ENCODE data around the gene HSPB9. TPM values are rescaled to one million over a fixed set of nuclear protein-coding genes. Genes with fewer than 3 reads are reported as not detected.
A peak's percentile ranks its signal among the peaks of the same experiment; 100 is the strongest.

Gene HSPB9
- total RNA-seq, 2 donors from 2014 or later = 0.22 TPM; not detected in 1

DNA sequence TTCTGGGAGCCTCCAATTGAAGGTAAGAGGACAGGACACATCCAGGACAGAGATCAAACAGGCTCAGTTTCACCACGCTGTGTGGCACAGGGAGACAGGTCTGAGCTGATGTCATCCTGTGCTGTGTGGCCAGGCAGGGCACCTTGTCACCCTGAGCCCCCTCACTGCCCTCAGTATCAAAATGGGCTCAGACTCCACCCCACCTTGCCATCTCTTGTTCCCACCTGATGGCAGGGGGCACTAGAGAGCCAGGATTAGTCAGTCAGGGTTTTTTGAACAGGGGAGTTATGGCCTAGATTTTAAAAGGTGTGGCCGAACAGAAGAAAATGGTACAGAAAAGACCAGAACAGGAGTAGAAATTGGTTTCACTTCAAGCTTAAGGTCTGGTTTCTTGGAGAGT is 4.1 kb upstream of the HSPB9 start:
- no peaks in the 10 kb centered on the region for H3K27me3 Mint-ChIP-seq (ENCODE audit: insufficient read depth)
- peaks cover 27% of the 10 kb centered on the region for H3K36me3 Mint-ChIP-seq (ENCODE audit: low read depth)
- H3K4me3 Mint-ChIP-seq = no peak overlapping the region
- H3K36me3 ChIP-seq (ENCODE audit: control insufficient read depth, insufficient read depth, low read length) = peaks cover 21% of the 10 kb centered on the region
- H3K9ac ChIP-seq (ENCODE audit: extremely low read depth, low read length, poor library complexity, severe bottlenecking) = no peak overlapping the region
- peak; percentile 88 for DNase-seq
- 84% methylated on average over 2 of the region's 2 CpGs; no CpG with 5 or more reads in 1 of the 2 experiments for WGBS, 2 experiments (ENCODE audit: insufficient coverage in 1 of 2, insufficient read length in 1 of 2)
- H3K9me3 Mint-ChIP-seq = no peaks in the 10 kb centered on the region
- H3K4me1 Mint-ChIP-seq = peaks cover 7% of the 10 kb centered on the region
- H3K27ac Mint-ChIP-seq = no peak overlapping the region
- no peak overlapping the region for H3K4me3 ChIP-seq (ENCODE audit: low read length)
- H3K9me3 ChIP-seq (ENCODE audit: control insufficient read depth, low read length) = no peaks in the 10 kb centered on the region
- TF ChIP-seq, protein P1, sequence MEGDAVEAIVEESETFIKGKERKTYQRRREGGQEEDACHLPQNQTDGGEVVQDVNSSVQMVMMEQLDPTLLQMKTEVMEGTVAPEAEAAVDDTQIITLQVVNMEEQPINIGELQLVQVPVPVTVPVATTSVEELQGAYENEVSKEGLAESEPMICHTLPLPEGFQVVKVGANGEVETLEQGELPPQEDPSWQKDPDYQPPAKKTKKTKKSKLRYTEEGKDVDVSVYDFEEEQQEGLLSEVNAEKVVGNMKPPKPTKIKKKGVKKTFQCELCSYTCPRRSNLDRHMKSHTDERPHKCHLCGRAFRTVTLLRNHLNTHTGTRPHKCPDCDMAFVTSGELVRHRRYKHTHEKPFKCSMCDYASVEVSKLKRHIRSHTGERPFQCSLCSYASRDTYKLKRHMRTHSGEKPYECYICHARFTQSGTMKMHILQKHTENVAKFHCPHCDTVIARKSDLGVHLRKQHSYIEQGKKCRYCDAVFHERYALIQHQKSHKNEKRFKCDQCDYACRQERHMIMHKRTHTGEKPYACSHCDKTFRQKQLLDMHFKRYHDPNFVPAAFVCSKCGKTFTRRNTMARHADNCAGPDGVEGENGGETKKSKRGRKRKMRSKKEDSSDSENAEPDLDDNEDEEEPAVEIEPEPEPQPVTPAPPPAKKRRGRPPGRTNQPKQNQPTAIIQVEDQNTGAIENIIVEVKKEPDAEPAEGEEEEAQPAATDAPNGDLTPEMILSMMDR (conservative IDR thresholded peaks at IDR 0.05) = peak; percentile 71
- H3K27ac ChIP-seq (ENCODE audit: low read depth, low read length) = no peak overlapping the region
- no peaks in the 10 kb centered on the region for H3K4me1 ChIP-seq (ENCODE audit: control insufficient read depth, insufficient read depth, low read length)
- H3K27me3 ChIP-seq (ENCODE audit: control insufficient read depth, insufficient read depth, low read length, poor library complexity, severe bottlenecking) = no peaks in the 10 kb centered on the region

DNA sequence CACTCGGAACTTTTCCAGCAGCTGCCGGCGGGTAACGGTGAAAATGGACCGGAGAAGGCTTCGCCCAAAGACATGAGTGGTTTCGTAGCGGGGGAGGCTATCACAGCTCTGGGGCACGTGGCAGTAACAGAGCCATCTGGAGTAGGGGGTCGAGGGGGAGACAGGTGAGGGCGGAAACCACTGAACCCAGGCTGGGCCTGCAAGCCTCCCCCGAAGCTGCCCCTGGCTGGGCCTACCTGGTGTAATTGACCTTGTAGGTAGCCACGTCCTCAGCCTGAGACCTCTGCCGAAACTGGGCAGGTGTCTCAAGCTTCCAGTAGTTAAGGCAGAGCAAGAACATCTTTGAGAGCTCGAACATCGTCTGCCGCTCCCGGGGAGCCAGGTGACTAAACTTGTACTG is 3.3 kb upstream of the HSPB9 start:
- Mint-ChIP-seq H3K9me3 (no peaks in the 10 kb centered on the region), H3K27ac (no peak overlapping the region), H3K36me3 (ENCODE audit: low read depth) (peaks cover 23% of the 10 kb centered on the region), H3K4me3 (peak overlapping the region; percentile 51), H3K27me3 (ENCODE audit: insufficient read depth) (no peaks in the 10 kb centered on the region), H3K4me1 (peaks cover 7% of the 10 kb centered on the region)
- H3K4me3 ChIP-seq (ENCODE audit: low read length) = no peak overlapping the region
- no peaks in the 10 kb centered on the region for H3K9me3 ChIP-seq (ENCODE audit: control insufficient read depth, low read length)
- H3K9ac ChIP-seq (ENCODE audit: extremely low read depth, low read length, poor library complexity, severe bottlenecking) = no peak overlapping the region
- WGBS, 2 experiments (ENCODE audit: insufficient coverage in 1 of 2, insufficient read length in 1 of 2) = 93 to 97% methylated on average over 17 to 18 of the region's 18 CpGs
- no peak overlapping the region for H3K27ac ChIP-seq (ENCODE audit: low read depth, low read length)
- no peaks in the 10 kb centered on the region for H3K27me3 ChIP-seq (ENCODE audit: control insufficient read depth, insufficient read depth, low read length, poor library complexity, severe bottlenecking)
- no peak for DNase-seq
- TF ChIP-seq, protein P1 (conservative IDR thresholded peaks at IDR 0.05) = no peak
- H3K4me1 ChIP-seq (ENCODE audit: control insufficient read depth, insufficient read depth, low read length) = no peaks in the 10 kb centered on the region
- peaks cover 21% of the 10 kb centered on the region for H3K36me3 ChIP-seq (ENCODE audit: control insufficient read depth, insufficient read depth, low read length)

DNA sequence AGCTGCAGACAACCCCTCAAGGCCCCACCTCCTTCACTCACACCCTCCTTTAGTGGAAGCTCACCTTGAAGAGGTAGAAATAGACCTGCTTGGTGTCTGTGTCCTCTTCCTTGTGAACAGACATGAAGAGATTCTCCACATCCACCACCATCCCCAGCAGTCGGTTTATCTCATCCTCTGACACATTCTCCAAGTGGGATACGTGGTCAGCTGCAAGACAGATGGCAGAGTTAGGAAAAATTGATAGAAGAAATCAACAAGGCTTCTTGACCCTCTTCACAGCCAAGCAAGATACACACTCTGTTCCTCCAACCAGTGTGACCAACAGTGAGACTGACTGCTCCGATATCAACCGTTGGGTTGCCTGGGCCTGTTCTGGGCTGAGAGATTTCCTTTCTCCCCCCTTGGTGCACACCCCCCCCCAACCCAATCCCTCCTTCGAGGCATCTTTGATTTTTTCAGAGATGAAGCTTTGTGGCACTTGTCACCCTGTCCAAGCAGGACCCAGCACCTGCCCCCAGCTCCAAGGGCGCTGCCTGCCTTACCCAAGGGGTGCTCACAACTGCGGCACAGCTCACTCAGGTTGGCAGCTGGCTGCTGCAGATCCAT is 2.3 kb upstream of the HSPB9 start:
- Mint-ChIP-seq H3K9me3 (no peaks in the 10 kb centered on the region), H3K36me3 (ENCODE audit: low read depth) (peaks cover 20% of the 10 kb centered on the region), H3K4me3 (peak overlapping the region; percentile 51), H3K27me3 (ENCODE audit: insufficient read depth) (no peaks in the 10 kb centered on the region), H3K27ac (no peak overlapping the region), H3K4me1 (peaks cover 7% of the 10 kb centered on the region)
- no peak for DNase-seq
- Histone ChIP-seq H3K36me3 (ENCODE audit: control insufficient read depth, insufficient read depth, low read length) (peaks cover 27% of the 10 kb centered on the region), H3K27me3 (ENCODE audit: control insufficient read depth, insufficient read depth, low read length, poor library complexity, severe bottlenecking) (no peaks in the 10 kb centered on the region), H3K27ac (ENCODE audit: low read depth, low read length) (no peak overlapping the region), H3K9ac (ENCODE audit: extremely low read depth, low read length, poor library complexity, severe bottlenecking) (no peak overlapping the region), H3K4me1 (ENCODE audit: control insufficient read depth, insufficient read depth, low read length) (no peaks in the 10 kb centered on the region), H3K9me3 (ENCODE audit: control insufficient read depth, low read length) (no peaks in the 10 kb centered on the region), H3K4me3 (ENCODE audit: low read length) (peak overlapping the region; percentile 64)
- WGBS, 2 experiments (ENCODE audit: insufficient coverage in 1 of 2, insufficient read length in 1 of 2) = 80 to 86% methylated on average over 1 to 7 of the region's 7 CpGs
- TF ChIP-seq, protein P1 (conservative IDR thresholded peaks at IDR 0.05) = no peak
